Thoracic aorta (tissue), 2 donors: ENCODE measurements around the gene TNK2. TPM values are rescaled to one million over a fixed set of nuclear protein-coding genes. Genes with fewer than 3 reads are reported as not detected.

Experiments used
- ATAC-seq: fragments of 150-250 bp; one replicate; pipeline ENCODE4 v1.8.0; 2017; ENCODE audit warnings: low read depth; ENCODE audit not compliant: insufficient number of reproducible peaks, low FRiP score
- DNase-seq: peaks from one replicate; pipeline ENCODE4 v3.0.0-alpha.2; 2020; ENCODE audit warnings: low spot score
- H3K27ac ChIP-seq, 2 donors: fragments of 200-600 bp; sonication (generic); 1 replicate in 1 of 2; 2 replicates in 1 of 2; pipeline ENCODE4 v1.5.1; 2016; ENCODE audit warnings: mild to moderate bottlenecking in 2 of 2, moderate library complexity in 2 of 2
- H3K27me3 ChIP-seq: fragments of 200-600 bp; sonication (generic); replicated peaks from 2 replicates; pipeline ENCODE4 v1.6.0; 2016; ENCODE audit warnings: mild to moderate bottlenecking; ENCODE audit not compliant: insufficient read depth
- H3K36me3 ChIP-seq: fragments of 200-600 bp; sonication (generic); one replicate; pipeline ENCODE4 v1.5.1; 2016
- H3K4me1 ChIP-seq, 2 donors: fragments of 200-600 bp; sonication (generic); 1 replicate in 1 of 2; 2 replicates in 1 of 2; pipeline versions ENCODE4 v1.5.1 to v1.6.0; 2016; ENCODE audit warnings: low read depth in 2 of 2, mild to moderate bottlenecking in 1 of 2; ENCODE audit not compliant: control insufficient read depth in 1 of 2
- H3K4me3 ChIP-seq: fragments of 200-600 bp; sonication (generic); 2 replicates; pipeline ENCODE4 v1.5.1; 2016; ENCODE audit warnings: mild to moderate bottlenecking
- H3K9me3 ChIP-seq: fragments of 200-600 bp; sonication (generic); 2 replicates; pipeline ENCODE4 v1.5.1; 2016
- CTCF ChIP-seq: fragments of 200-600 bp; sonication (generic); IDR thresholded peaks from one replicate; pipeline ENCODE4 v1.5.1; 2019; ENCODE audit warnings: antibody characterized with exemption
- total RNA-seq, 2 donors: library from RNA; depleted of rRNA; stranded (reverse); fragments of >200 nt; gene quantifications; one replicate each; pipeline versions ENCODE4 v1.1.0 to v1.2.3, GENCODE V29; 2016

The TNK2 gene
- total RNA-seq, 2 donors from 2014 or later: 38.9 to 69.8 TPM

- ATAC-seq (no peak), DNase-seq (no peak)
- H3K36me3 ChIP-seq: peaks cover 58% of the 10 kb centered on the region
- no peak for TF ChIP-seq CTCF
- no peaks in the 10 kb centered on the region for H3K9me3 ChIP-seq
- H3K27me3 ChIP-seq: no peaks in the 10 kb centered on the region
- no peak overlapping the region for H3K27ac ChIP-seq
- peaks cover 0 to 8% of the 10 kb centered on the region in 2 donors for H3K4me1 ChIP-seq
- no peak overlapping the region for H3K4me3 ChIP-seq
These were observed 26.9 kb downstream of the TNK2 start for GRCh38 chr3:195881276-195881988.

- TF ChIP-seq CTCF: no peak
- Histone ChIP-seq H3K4me3 (no peak overlapping the region), H3K9me3 (no peaks in the 10 kb centered on the region), H3K36me3 (peaks cover 64% of the 10 kb centered on the region), H3K4me1 (no peaks in the 10 kb centered on the region), H3K27ac (no peak overlapping the region), H3K27me3 (no peaks in the 10 kb centered on the region)
- no peak for ATAC-seq
- DNase-seq: no peak
These were observed 28.3 kb downstream of the TNK2 start for GRCh38 chr3:195880037-195880431.

- Histone ChIP-seq H3K4me1 (no peaks in the 10 kb centered on the region), H3K9me3 (no peaks in the 10 kb centered on the region), H3K4me3 (no peak overlapping the region), H3K27me3 (no peaks in the 10 kb centered on the region), H3K27ac (no peak overlapping the region), H3K36me3 (peaks cover 61% of the 10 kb centered on the region)
- ATAC-seq: no peak
- TF ChIP-seq CTCF: no peak
- no peak for DNase-seq
These were observed 28.8 kb downstream of the TNK2 start for GRCh38 chr3:195879416-195880036.

- H3K4me3 ChIP-seq: no peak overlapping the region
- DNase-seq (no peak), ATAC-seq (no peak)
- no peak for TF ChIP-seq CTCF
- H3K27ac ChIP-seq: no peak overlapping the region
- H3K4me1 ChIP-seq: no peaks in the 10 kb centered on the region
- H3K36me3 ChIP-seq: peaks cover 56% of the 10 kb centered on the region
- no peaks in the 10 kb centered on the region for H3K27me3 ChIP-seq
- H3K9me3 ChIP-seq: no peaks in the 10 kb centered on the region
These were observed 29.7 kb downstream of the TNK2 start for GRCh38 chr3:195878424-195879274.
